HPDE6-E6E7 (cell line): ENCODE data around the gene HOXA2.

ENCODE experiments used
- DNase-seq: peaks from one replicate; pipeline ENCODE4 v3.0.0; 2011; ENCODE audit warnings: missing footprints; ENCODE audit errors: extremely low spot score

HOXA2 gene

DNA sequence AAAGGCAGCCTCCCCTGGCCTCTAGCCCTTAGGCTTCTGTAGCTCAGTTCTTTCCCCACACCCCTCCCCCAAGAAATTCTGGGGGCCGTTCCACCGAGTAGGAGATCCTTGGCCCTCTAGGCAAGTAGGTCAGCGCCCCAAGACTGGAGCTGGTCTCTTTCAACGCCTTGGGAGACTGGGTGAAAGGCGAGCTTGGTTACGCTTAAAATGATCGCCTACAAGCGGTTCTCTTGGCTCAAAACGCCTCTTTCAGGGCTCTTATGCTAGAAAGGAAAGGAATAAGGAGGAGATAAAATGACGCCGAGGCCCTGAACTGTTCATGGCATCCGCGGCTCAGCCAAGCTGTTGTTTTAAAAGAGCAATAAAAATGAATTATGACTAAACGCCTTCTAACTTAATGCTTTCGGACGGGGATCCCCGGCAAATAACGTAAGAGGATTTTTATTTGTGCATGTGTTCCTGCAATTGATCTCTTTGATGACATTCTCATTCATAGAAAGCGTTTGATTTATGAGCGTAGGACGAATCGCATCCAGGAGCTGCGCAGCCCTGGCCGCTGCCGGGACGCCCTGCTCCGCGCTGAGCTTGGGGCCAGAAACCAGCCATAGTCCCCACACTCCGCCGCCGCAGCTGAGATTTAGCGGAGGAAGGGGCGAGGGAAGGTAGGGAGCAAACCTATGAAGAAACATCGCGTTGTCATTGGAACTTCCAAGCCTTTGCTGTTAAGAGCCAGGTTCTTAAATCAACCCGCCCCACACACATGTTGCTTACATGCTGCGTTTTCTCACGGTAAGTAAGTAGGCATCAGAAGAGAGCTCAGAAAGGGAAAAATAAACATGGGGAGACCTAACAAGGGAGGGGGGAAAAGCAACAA is 3.7 kb downstream of the HOXA2 start:
- no peak for DNase-seq

DNA sequence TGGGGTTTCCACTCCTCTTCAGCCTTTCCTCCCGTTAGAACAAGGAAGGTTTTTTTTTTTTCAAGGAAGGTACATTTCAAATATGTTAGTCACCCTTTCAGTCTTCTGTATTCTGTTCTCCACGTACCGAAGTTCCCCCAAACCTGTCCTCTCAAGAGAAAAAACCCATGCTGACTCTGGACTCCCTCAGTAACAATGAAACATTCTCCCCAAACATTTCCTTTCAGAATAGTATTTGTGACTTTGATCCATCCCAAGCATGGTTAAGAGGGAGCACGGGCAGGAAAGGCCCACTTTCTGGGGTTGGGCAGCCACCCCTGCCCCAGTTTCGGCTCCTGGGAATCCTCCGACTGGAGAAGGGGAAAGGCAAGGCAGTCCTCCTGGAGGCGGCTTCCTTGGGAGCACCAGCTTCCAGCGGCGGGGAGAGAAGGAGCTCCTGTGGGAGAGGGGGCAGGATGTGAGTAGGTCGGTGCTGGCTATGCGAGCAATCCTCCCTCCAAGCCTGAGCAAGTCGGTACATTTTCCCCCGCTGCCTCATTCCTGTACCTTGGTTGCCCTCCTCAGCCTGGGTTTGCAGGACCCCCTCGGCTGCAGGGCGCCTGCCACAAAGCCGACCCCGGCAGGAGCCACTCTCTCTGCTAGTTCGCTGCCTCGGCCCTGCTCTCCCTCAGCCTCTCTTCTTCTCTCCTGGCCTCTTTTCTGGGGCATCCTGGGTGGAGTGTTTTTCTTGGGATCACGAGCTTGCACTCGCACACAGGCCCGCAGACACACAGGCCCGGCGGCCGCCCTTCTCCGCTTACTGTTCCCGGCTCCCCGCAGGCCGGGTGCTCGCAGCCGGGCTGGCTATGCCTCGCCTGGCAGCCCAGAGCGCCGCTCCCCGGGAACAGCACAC is 4.6 kb downstream of the HOXA2 start:
- DNase-seq, result no peak

DNA sequence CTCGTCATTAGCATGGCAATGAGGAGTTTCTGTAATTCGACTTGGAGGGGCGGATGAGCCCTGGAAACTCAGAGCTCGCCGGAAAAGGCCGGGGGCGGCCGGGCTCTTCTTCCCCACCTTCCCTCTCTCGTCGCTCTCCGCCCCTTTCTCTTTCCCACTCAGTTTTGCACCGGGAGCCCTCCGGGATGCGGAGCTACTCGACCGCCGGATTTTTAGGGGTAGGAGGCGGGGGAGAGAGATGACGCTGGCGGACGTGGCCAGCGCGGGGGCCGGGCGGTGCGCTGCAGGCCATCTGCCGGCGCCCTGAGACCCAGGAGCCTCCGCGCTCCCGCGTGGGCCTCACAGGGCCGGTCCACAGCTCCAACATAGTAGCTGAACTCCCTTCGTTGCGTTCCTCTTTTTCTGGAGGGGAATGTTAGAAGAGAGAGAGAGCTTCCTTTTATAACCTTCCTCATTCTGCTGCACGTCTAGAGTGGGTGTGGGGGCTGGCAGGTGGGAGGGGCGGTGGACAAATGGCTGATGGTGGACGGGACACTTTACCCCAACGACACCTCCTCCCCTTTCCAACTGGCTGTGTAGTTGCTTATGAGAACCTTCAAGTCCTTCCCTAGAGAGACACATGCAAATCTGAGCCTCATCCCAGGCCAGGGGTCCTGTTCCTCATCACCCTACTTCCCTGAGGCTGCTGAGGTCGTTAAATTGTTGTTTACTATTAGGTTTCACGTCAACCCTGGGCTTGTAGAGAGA is 5.5 kb downstream of the HOXA2 start:
- no peak for DNase-seq

DNA sequence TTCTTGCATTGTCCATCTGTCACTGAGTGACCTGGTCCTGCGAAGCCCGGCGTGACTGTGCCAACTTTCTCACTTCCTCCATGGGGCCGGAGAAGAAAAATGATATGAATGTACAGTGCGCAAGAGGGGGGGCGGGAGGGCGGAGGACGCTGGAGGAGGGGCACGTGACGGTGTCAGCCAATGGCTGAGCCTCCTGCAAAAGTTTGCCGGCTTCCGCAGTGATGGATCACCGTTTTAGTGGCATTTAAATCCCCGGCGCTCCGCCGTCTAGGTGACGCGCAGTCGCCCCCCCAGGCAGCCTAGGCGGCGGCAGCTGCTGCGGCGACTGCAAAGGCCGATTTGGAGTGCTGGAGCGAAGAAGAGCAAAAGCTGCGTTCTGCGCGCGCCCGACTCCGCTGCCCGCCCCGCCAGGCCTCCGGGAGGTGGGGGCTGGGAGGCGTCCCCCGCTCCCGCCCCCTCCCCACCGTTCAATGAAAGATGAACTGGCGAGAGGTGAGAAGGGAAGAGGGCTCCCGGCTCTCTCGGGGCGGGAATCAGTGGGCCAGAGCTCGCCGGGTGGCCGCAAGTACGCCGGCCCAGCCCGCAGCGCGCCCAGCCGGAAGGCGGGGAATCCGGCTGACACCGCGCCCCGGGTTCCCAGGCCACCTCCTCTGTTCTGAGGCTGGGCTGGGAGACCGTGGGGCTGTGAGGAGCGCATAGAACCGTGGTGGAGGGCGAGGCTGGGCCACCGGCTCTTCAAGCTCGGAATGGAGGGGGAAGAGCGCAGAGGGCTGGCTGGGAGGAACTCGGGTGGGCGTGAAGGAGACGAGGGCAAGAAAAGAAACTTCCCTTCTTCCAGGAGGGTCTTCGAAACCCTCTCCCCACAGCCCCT is 6.4 kb downstream of the HOXA2 start, which contains the start of gene HOXA1:
TSS of gene HOXA1 (minus strand) at position 104 of the 871 bp plus-strand sequence. CDS start at position 16, 88 bp downstream.
- peak; percentile 88 for DNase-seq

DNA sequence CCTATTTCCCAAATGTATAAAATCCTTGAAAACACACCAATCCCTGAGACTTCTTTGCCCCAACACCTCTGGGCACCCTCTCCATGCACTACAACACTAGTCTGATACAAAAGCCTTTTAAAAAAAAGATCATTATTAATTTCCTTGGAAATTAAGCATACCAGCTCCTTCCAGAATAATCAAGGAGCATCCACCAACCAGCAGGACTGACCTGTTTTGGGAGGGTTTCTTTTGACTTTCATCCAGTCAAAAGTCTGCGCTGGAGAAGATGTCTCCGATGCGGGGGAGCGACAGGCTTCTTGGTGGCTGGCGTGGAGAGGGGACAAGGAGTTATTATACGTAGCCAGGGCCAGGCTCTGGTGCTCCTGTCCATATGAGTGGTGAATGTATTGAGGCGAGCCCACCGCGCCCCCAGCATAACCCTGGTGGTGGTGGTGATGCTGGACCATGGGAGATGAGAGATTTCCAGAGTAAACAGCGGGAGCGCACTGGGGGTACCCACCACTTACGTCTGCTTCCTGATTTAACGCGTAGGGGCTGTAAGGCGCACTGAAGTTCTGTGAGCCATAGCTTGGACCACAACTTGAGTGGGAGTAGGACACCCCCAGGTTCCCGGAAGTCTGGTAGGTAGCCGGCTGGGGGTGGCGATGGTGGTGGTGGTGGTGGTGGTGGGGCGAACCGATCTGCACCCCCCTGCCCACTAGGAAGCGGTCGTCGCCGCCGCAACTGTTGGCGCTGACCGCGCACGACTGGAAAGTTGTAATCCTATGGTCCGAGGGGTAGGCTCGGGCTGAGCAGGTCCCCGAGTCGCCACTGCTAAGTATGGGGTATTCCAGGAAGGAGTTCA is 7.2 kb downstream of the HOXA2 start:
- no peak for DNase-seq

DNA sequence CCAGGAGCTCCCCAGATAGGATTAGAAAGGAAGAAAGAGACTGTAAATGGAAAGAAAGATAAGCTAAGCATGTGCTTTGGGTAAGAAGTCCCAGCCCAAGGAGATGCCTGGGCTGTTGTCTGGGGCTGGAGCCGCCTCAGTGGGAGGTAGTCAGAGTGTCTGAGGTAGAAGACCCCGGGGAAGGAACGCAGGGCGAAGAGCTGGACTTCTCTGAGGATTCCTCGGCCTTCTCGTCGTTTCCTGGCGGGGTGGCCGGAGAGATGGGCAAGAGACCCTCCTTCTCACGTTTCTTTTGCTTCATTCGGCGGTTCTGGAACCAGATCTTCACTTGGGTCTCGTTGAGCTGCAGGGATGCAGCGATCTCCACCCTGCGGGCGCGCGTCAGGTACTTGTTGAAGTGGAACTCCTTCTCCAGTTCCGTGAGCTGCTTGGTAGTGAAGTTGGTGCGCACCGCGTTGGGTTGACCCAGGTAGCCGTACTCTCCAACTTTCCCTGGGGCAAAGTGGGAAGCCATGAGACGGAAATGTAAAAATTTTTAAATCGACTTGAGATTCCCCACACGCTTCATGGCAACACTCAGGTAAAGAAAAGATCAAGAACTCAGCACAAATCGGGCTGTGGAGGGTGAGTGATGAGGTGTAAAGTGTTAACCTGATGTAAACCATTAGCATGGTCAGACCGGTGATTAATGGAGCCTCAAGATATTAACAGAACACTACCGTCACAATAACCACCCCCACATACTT is 8.0 kb downstream of the HOXA2 start:
- no peak for DNase-seq

DNA sequence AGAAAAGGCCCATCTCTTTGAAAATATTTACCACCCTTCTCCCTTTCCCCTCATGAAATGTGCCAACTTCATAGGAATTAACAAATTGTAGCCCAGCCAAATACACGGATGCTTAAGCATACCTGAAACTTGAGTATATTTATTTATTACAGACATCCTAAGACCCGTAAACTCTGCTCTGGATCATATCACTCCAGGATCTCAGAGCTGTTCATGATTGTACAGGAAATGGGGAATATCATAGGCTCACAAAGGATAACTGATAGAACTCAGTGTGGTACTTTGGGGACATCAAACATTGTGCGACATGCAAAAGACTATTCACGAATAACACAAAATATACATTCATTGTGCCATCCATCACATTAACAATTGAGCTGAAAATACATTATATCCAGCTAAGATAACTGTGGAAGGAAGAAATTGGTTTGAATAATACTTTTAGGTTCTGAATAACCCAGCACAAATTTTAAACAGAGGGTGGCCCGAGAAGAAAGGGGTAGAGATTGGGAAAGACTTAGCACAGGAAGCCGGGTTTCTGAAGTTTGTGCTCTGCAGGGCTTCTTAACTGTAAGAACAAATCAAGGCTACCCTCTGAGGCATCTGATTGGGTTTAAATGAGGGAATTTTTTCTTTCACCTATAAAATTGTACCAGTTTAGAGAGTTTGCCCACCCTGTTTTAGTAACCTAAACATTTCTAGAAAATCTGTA is 9.1 kb downstream of the HOXA2 start:
- no peak for DNase-seq

DNA sequence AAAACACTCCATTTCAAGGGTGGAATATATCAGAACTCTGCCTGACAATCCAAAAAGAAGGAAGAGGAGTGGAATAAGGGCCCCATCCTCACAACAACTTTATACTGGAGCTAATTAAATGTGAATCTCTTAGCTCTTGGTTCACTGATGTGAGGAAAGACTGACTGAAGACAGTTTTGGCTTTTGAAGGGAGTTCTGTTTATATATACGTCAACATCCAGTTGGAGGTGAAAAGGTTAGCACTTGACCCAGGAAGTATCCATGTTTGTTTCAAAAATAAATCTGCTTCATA is 9.7 kb downstream of the HOXA2 start:
- no peak for DNase-seq

DNA sequence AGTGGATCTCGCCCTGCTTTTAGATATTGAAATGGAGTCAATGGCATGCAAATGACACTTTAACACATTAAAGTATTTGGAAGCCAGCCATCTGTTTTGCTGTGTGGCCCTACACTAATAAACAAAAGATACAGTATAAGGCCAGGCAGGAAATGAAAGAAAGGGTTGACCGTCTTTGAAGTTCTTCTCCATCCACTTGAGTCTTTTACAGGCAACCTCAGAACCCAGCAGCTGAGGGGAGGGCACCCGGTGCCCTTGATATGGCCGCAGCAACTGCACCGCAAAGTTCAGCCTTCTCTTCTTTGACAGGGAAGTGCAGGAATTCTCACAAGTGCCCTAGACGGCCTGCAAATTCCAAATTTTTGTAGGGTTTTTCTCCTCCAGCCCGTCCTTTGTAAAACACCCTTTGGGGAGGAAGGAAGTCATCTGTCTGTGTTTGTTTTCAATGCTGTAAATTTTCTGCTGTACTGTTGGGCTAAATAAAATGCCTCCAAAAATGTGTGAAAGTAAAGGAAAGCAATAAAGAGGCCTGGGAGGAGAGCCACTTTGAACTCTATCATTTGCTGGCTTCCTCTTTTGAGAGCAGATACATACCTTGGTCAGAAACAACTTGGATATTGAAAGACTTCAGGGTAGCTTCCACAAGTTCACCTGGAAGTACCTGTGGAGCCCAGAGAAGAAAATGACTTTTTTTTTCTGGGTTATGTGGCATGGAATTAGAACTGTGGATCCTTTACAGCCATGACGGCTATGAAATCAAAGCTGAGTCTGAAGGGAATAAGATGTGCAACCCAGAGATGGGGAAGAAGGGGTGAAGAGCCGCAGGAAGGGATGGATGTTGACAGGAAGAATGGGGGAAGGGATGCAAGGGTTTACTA is 10.3 kb downstream of the HOXA2 start:
- DNase-seq, result no peak

DNA sequence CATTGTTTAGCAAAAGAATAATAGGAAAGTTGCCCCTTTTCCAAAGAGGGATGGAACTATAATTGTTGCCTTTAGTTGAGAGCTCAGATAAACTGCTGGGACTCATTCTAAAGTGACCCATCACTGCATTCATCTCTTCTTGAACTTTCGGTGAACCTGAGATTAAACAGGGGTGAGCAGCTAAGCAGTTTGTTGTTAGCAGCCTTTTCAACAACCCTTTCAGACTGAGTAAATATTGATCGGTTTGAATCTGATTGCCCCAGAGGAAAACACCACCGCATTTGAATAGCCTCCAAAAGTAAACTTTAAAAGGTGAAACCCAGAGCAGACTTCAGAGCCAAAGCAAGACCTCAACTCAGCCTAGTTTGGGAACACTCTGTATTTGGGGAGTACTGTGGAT is 11.4 kb downstream of the HOXA2 start:
- DNase-seq, result no peak

DNA sequence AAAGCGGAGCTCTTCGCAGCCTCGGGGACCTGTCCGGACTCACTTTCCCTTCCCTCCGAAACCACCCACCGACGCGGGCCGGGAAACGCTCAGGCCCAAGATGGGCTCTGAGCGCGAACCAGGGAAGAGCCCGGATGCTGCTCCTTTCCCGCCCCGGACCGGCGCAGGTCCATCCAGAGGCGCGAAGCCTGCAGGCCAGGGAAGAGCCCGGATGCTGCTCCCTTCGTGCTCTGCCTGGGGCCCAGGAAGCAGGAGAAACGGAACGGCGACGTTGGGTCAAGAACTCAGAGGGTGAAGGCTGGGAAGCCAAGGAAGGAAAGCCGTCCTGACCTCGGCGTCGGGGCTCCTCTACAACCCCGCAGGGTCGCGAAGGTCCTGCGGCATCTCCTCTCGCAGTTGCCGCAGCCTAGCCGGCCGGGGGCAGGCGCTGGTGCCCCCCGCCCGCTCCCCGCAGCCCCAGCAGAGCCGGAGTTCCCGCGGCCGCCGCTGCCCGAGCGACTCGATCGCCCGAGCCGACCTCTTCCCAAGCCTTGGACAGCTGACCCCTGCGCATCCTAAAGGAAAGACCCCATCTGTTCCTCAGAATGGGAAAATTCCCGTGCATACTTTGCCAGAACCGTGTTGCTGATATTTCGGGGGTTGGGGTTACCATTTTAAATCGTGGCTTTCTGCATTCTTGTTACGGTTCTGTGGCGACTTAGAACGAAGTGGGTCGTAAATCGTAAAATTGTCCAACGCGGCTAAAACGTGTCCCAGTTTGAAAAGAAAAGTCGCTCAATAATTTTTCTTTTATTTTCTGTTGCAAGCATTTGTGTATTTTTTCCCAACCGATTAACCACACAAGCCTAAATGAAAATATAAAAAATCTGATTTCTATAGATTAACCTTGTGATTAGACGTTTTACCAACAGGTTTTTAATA is 14.2 kb downstream of the HOXA2 start:
- no peak for DNase-seq

DNA sequence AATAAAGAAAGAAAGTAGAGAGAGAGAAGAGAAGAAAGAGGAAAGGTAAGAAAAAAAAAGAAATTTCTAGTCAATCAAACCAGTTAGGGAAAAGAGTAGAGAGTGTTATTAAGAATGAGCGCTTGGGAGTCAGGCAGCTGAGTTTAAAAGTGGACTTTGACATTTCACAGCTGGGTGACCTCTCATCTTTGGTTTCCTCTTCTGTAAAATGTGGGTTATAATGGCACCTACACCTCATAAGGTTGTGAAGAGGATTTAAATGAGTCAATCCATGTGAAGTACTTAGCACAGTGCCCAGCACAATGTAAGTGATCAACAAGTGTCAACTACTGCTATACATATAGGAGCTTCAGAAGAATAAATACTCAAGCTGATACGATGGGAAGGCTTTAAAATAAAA is 18.8 kb downstream of the HOXA2 start:
- DNase-seq, result no peak

DNA sequence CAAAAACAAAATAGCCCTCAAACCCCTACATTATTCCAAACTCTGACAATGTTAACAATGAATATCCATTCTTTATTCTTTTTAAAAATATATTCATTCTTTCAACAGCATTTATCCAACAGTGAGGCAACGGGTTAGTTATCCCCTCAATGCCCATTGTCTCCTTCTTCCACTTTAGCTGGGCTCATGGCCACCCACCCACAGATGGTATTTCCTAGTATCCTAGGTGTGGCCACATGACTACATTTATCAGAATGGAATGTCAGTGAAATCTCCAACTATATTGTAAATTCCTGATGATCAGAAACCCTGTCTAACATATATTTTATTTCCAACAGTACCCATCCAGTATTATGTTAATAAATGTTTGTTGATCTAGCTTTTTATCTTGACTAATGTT is 20.3 kb downstream of the HOXA2 start:
- no peak for DNase-seq

DNA sequence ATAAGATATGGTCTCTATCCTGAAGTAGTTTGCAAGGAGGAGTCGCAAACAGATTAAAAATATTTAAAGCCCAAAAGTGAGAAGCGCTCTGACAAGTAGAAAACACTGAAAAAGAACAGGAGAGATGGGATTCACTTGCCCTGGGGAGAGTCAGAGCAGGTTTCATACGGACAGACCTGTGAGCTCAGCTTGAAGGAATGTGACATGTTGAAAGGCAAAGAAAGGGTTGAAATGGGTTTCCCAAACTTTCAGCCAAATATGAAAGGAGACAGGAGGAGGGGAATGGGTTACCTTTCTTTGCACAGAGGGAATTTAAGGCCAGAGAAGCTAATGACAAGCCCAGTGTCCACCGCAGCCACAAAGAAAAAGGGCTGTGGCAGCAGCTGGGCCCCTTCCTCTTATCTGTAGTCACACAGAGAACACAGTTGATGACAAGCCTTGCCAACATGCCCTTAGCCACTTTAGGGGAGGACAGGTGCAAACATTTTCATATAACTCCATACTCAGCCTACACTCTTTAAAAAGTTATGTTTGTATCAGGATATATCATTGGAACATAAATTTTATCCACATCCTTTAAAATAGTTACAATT is 21.5 kb downstream of the HOXA2 start:
- DNase-seq, result no peak

DNA sequence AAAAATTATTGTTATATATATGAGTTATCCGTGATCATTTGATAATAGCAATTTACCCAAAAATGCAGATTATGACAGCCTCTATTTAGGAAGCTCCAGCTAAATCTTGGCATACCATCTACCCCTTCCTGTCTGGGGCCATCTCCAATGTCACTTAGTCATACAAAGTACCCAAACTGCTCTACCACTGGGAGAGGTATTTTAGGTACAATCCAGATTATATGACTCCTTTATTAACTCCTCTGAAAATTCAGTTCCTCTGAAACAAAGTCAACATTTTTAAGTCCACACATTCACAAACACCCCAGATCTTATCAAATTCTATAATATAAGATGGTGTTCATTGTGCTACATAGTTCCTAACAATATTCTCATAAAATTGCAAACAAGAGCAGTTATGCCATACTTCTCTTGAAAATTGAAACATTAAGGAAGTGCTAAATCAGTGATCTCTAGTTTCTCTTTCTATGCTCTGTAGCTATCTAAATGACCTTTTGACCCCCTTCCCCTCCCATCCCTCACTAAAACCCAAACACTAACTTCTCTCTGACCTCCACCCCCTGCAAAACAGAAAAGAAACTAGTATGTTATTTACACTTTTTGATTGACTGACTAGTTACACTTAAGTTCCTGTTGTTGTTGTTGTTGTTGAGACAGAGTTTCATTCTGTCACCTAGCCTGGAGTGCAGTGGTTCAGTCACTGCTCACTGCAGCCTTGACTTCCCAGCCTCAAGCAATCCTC is 23.1 kb downstream of the HOXA2 start:
- no peak for DNase-seq
